ENCODE measurements around the gene PIPOX. TPM values are rescaled to one million over a fixed set of nuclear protein-coding genes. Genes with fewer than 3 reads are reported as not detected.

PIPOX gene
- total and polyA plus RNA-seq, 9 of the 15 experiments (the other 6 are each of a cell fraction or from before 2014, with no cell fraction given) = 0.15 to 2.2 (median 0.58) TPM; not detected in 2

- in situ Hi-C loops (cut with MboI) (no loop called here), intact Hi-C loops (cut with micrococcal nuclease) (no loop called here)
- BruUV-seq (replicated peaks) = no TSS peak
- Histone ChIP-seq H3K4me1 (replicated peaks in 1 of 2; ENCODE audit: control insufficient read depth in 2 of 2, insufficient read depth in 2 of 2, low read length in 2 of 2) (peaks cover 6 to 10% of the 10 kb centered on the region in 2 experiments; a peak in 4 of 5 replicates), H3K27ac (ENCODE audit: extremely low read depth, low read depth, low read length) (no peak overlapping the region), H3K27me3 (ENCODE audit: control insufficient read depth in 2 of 2, insufficient read depth in 2 of 2, low read length in 2 of 2) (peaks cover 25 to 32% of the 10 kb centered on the region in 2 experiments), H3K79me2 (ENCODE audit: control insufficient read depth, insufficient read depth, low read length) (no peaks in the 10 kb centered on the region), H4K20me1 (replicated peaks; ENCODE audit: control insufficient read depth, insufficient read depth, low read length) (no peaks in the 10 kb centered on the region), H3K4me3 (no peak overlapping the region), H3K4me2 (ENCODE audit: insufficient read depth, low read length) (no peak overlapping the region), H3K36me3 (ENCODE audit: control insufficient read depth, insufficient read depth, low read length) (no peaks in the 10 kb centered on the region), H3K9ac (ENCODE audit: insufficient read depth in 1 of 2, low read depth in 2 of 2, low read length in 2 of 2) (no peak overlapping the region), H2AFZ (ENCODE audit: low read depth, low read length) (no peak overlapping the region), H3K9me1 (ENCODE audit: control insufficient read depth, insufficient read depth, low read length) (no peaks in the 10 kb centered on the region), H3K9me3 (replicated peaks; ENCODE audit: control insufficient read depth, insufficient read depth, low read depth, low read length) (no peaks in the 10 kb centered on the region)
- POLR2A ChIA-PET = interaction anchor here (1.2 kb wide), 1 partner anchor 26 kb away, joined by 5 read pairs; no protein-coding TSS in a partner anchor
- CTCF ChIA-PET (ENCODE audit: low intra/inter-chr PET ratio) = interaction anchor here (0.6 to 0.7 kb wide), 2 partner anchors 26 to 77 kb away, joined by 3 read pairs; no protein-coding TSS in a partner anchor
- TF ChIP-seq DDX20 (tag; IDR thresholded peaks at IDR 0.05; ENCODE audit: low read depth) = no peak
- TF ChIP-seq ZNF217 (CRISPR knock-in tag; IDR thresholded peaks at IDR 0.05) = no peak
- TF ChIP-seq MLX (CRISPR knock-in tag; conservative IDR thresholded peaks at IDR 0.05) = no peak
- TF ChIP-seq HOXB6 (CRISPR knock-in tag; IDR thresholded peaks at IDR 0.05; ENCODE audit: borderline replicate concordance) = no peak
- TF ChIP-seq ZNF41 (CRISPR knock-in tag; conservative IDR thresholded peaks at IDR 0.05) = no peak
- no peak for TF ChIP-seq MIER1 (IDR thresholded peaks at IDR 0.05; ENCODE audit: low read depth)
- ATAC-seq = no peak; the same call in 2 of the 3 replicates
- no peak for DNase-seq (ENCODE audit: extremely low read depth in 1 of 4, low spot score in 3 of 4)
- no peak for FAIRE-seq
- WGBS (ENCODE audit: insufficient coverage, low coverage, missing lambda C conversion rate) = 23% methylated on average over 11 of the region's 11 CpGs
Observed at GRCh38 chr17:29042026-29042678, 789 bp upstream of the PIPOX start.

All from K562 (cell line).